ENCODE measurements around the gene ZNF773. TPM values are rescaled to one million over a fixed set of nuclear protein-coding genes. Genes with fewer than 3 reads are reported as not detected.
"Not testable (repeated sequence)": the region's sequence is repeated elsewhere in the genome, so short reads cannot be mapped to it uniquely, and the experiment has no call there.

Gene ZNF773
- total and polyA plus RNA-seq, 2 donors (not counting 3 experiments of a cell fraction or from before 2014, with no cell fraction given) = 4.0 to 5.5 TPM

DNA sequence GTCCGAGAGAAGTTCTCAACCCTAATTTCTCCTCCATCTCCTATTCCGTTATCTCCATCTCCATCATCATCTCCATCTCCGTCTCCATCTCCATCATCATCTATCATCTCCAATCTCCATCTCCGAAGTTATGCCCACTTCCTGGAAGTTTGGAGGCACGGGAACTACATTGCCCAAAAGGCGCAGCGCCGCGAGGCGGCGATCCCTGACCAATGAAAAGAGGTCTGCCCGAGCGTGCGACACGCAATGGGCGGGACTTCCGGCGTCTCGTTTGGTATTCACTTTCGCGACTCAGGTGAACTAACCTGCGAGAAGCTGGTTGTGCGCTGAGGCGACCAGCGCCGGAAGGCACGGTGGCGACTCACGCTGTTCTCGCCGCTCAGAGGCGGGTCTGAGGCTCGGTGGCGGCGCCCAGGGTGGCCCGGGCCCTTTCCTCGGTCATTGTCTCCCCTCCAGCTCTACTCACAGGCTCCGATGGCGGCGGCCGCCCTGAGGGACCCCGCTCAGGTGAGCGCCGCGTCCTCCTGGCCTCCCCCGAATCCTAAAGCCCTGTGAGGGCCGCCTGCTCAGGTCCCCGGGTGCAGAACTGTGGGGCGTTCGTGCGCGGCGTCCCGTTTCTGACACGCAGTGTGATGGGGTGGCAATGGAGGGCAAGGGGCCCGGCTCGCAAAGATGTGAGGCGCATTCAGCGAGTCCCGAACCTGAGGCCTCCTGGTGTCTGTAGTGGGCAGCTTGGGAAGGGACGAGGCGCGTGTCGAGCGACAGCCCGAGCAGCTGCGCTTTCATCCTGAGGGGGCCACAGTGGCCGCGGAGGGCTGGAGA, 12.1 kb upstream of the ZNF773 start, which contains the start of gene ZNF419:
ZNF419 (plus strand) TSS at position 274 of the 822 bp plus-strand sequence; CDS start at position 475, 201 bp downstream.
- H3K79me2 ChIP-seq (ENCODE audit: control insufficient read depth, insufficient read depth, low read length); H3K9me3 ChIP-seq (replicated peaks; ENCODE audit: control insufficient read depth, insufficient read depth, low read length); H3K27me3 ChIP-seq (ENCODE audit: control insufficient read depth in 2 of 2, insufficient read depth in 2 of 2, low read length in 2 of 2); H3K9me1 ChIP-seq (replicated peaks; ENCODE audit: control insufficient read depth, extremely low read depth, insufficient read depth, low read length); H4K20me1 ChIP-seq (replicated peaks; ENCODE audit: control insufficient read depth, extremely low read depth, insufficient read depth, low read length); POLR2A ChIA-PET; dilution Hi-C loops (cut with MboI; ENCODE audit: extremely low pct_ligation_motif_present, low sequenced_read_pairs); H3K4me1 ChIP-seq (ENCODE audit: control insufficient read depth, extremely low read depth, insufficient read depth, low read length): not testable (repeated sequence)
- peak within 1 kb of the TSS; percentile 75 for H3K9ac ChIP-seq (replicated peaks; ENCODE audit: extremely low read depth, insufficient read depth, low read length)
- peak within 1 kb of the TSS; percentile 24 for H3K27ac ChIP-seq (ENCODE audit: insufficient read depth, low read depth, low read length)
- DNase-seq (ENCODE audit: low read depth, low spot score) (peak; percentile 86), FAIRE-seq (peak; percentile 93)
- H3K4me3 ChIP-seq (replicated peaks in 1 of 3; ENCODE audit: insufficient read depth in 1 of 3, low read depth in 1 of 3, low read length in 3 of 3) = peak within 1 kb of the TSS; percentile 76 to 100 (median 87)
- TF ChIP-seq POLR2A (IDR thresholded peaks at IDR 0.05; ENCODE audit: low read depth, low read length) (peak; percentile 44), GATA2 (IDR thresholded peaks at IDR 0.05; ENCODE audit: insufficient read depth, insufficient read length, low read depth, low read length) (peak; percentile 70)
- H3K4me2 ChIP-seq (ENCODE audit: insufficient read depth, low read length) = peak within 1 kb of the TSS; percentile 59
- H3K36me3 ChIP-seq (ENCODE audit: control insufficient read depth in 2 of 2, extremely low read depth in 1 of 2, insufficient read depth in 2 of 2, low read length in 2 of 2) = peaks cover 1 to 17% of the 10 kb centered on the region in 2 experiments
- peak within 1 kb of the TSS; percentile 99 for H2AFZ ChIP-seq (ENCODE audit: low read depth, low read length)
- BruUV-seq (replicated peaks) = TSS peak; percentile 28
- CTCF ChIA-PET = interaction anchor here (0.9 to 1.3 kb wide), 2 partner anchors 10 to 98 kb away, joined by 3 to 4 read pairs; partner anchors contain the start of genes ZNF548 and ZNF772
- intact Hi-C loops (cut with micrococcal nuclease) = loop anchor here (1.0 kb wide), 1 partner anchor 167 kb away; the partner anchor contains the start of gene ZNF543

- H3K9ac ChIP-seq (replicated peaks; ENCODE audit: extremely low read depth, insufficient read depth, low read length); H3K79me2 ChIP-seq (ENCODE audit: control insufficient read depth, insufficient read depth, low read length); H4K20me1 ChIP-seq (replicated peaks; ENCODE audit: control insufficient read depth, extremely low read depth, insufficient read depth, low read length); DNase-seq (ENCODE audit: low read depth, low spot score); H3K27ac ChIP-seq (ENCODE audit: insufficient read depth, low read depth, low read length); H3K4me1 ChIP-seq (ENCODE audit: control insufficient read depth, extremely low read depth, insufficient read depth, low read length); H3K9me1 ChIP-seq (replicated peaks; ENCODE audit: control insufficient read depth, extremely low read depth, insufficient read depth, low read length); H3K9me3 ChIP-seq (replicated peaks; ENCODE audit: control insufficient read depth, insufficient read depth, low read length); H3K27me3 ChIP-seq (ENCODE audit: control insufficient read depth in 2 of 2, insufficient read depth in 2 of 2, low read length in 2 of 2); POLR2A ChIA-PET; FAIRE-seq; intact Hi-C loops (cut with micrococcal nuclease); BruUV-seq (replicated peaks); H2AFZ ChIP-seq (ENCODE audit: low read depth, low read length); dilution Hi-C loops (cut with MboI; ENCODE audit: extremely low pct_ligation_motif_present, low sequenced_read_pairs): not testable (repeated sequence)
- CTCF ChIA-PET = interaction anchor here (1.3 kb wide), 1 partner anchor 11 kb away, joined by 4 read pairs; the partner anchor contains the start of gene ZNF772
- H3K4me2 ChIP-seq (ENCODE audit: insufficient read depth, low read length) = peak overlapping the region; percentile 34
- peak overlapping the region in 1 of 3 experiments; percentile 33 for H3K4me3 ChIP-seq (replicated peaks in 1 of 3; ENCODE audit: insufficient read depth in 1 of 3, low read depth in 1 of 3, low read length in 3 of 3)
- H3K36me3 ChIP-seq (ENCODE audit: control insufficient read depth in 2 of 2, extremely low read depth in 1 of 2, insufficient read depth in 2 of 2, low read length in 2 of 2) = peaks cover 4 to 21% of the 10 kb centered on the region in 2 experiments
Observed at GRCh38 chr19:57488299-57488644, 11.5 kb upstream of the ZNF773 start.

GRCh38 chr19:57499332-57499679, 432 bp upstream of the ZNF773 start:
- intact Hi-C loops (cut with micrococcal nuclease) = loop anchor here (1.0 to 2.0 kb wide), 2 partner anchors 22 to 27 kb away; partner anchors contain the start of genes ZNF549 and ZNF772
- ChIA-PET CTCF (interaction anchor here (1.0 kb wide), 1 partner anchor 22 kb away, joined by 4 read pairs; the partner anchor contains the start of gene ZNF772), POLR2A (interaction anchor here (0.5 to 0.7 kb wide), 2 partner anchors 9 to 28 kb away, joined by 4 read pairs; partner anchors contain the start of gene ZNF549)
- H3K27me3 ChIP-seq (ENCODE audit: control insufficient read depth in 2 of 2, insufficient read depth in 2 of 2, low read length in 2 of 2); BruUV-seq (replicated peaks); H3K4me1 ChIP-seq (ENCODE audit: control insufficient read depth, extremely low read depth, insufficient read depth, low read length); dilution Hi-C loops (cut with MboI; ENCODE audit: extremely low pct_ligation_motif_present, low sequenced_read_pairs); H2AFZ ChIP-seq (ENCODE audit: low read depth, low read length); H3K9me1 ChIP-seq (replicated peaks; ENCODE audit: control insufficient read depth, extremely low read depth, insufficient read depth, low read length); H3K4me3 ChIP-seq (replicated peaks in 1 of 3; ENCODE audit: insufficient read depth in 1 of 3, low read depth in 1 of 3, low read length in 3 of 3); H3K9ac ChIP-seq (replicated peaks; ENCODE audit: extremely low read depth, insufficient read depth, low read length); H3K36me3 ChIP-seq (ENCODE audit: control insufficient read depth in 2 of 2, extremely low read depth in 1 of 2, insufficient read depth in 2 of 2, low read length in 2 of 2); H3K79me2 ChIP-seq (ENCODE audit: control insufficient read depth, insufficient read depth, low read length); H3K4me2 ChIP-seq (ENCODE audit: insufficient read depth, low read length); H3K27ac ChIP-seq (ENCODE audit: insufficient read depth, low read depth, low read length); DNase-seq (ENCODE audit: low read depth, low spot score); H3K9me3 ChIP-seq (replicated peaks; ENCODE audit: control insufficient read depth, insufficient read depth, low read length); FAIRE-seq; H4K20me1 ChIP-seq (replicated peaks; ENCODE audit: control insufficient read depth, extremely low read depth, insufficient read depth, low read length): not testable (repeated sequence)

Measured in endothelial cell of umbilical vein (primary cell).